HL-60/S4 treated with retinoic acid at 250 ng/mL for 4 days and 3 days (cell line): ENCODE data around the gene CYCS.

Experiments used
- in situ Hi-C: fragments of 300-500 bp; cut with MboI; formaldehyde crosslinking; loops from 2 replicates; pipeline ENCODE4 v1.7.0; 2022; ENCODE audit warnings: low sequenced_read_pairs

CYCS gene

GRCh38 chr7:25075459-25075858 is 49.6 kb downstream of the CYCS start:
- in situ Hi-C loops: loop anchor here (10.0 kb wide), 1 partner anchor 271 kb away; no protein-coding TSS in a partner anchor

- in situ Hi-C loops: loop anchor here (10.0 kb wide), 1 partner anchor 269 kb away; no protein-coding TSS in a partner anchor
Measured at GRCh38 chr7:25073451-25073850, 51.6 kb downstream of the CYCS start.
